HG03469 (cell line): ENCODE data around the gene KCTD14.

ENCODE experiments used
- ATAC-seq: cut with Tn5 transposase; IDR thresholded peaks from one replicate; pipeline ENCODE4 v1.9.1; 2021; ENCODE audit warnings: mild to moderate bottlenecking, moderate library complexity, moderate number of reproducible peaks; ENCODE audit not compliant: unreplicated experiment

KCTD14 gene

GRCh38 chr11:77966338-77966737, 56.7 kb downstream of the KCTD14 start:
- no peak for ATAC-seq
